Cardiac muscle cell (in vitro differentiated cells and primary cell): ENCODE data around the gene RELN. TPM values are rescaled to one million over a fixed set of nuclear protein-coding genes. Genes with fewer than 3 reads are reported as not detected.

Experiments
- DNase-seq, 2 donors: peaks; one replicate each; pipeline versions ENCODE4 v3.0.0 to v3.0.0-alpha.2; 2010 to 2017; ENCODE audit warnings: low read depth in 1 of 2, low spot score in 1 of 2
- H3K27ac ChIP-seq: fragments of 200-600 bp; sonication (generic); 2 replicates; pipeline ENCODE4 v1.5.1; 2016
- H3K27me3 ChIP-seq: fragments of 200-600 bp; sonication (generic); 2 replicates; pipeline ENCODE4 v1.6.0; 2016; ENCODE audit warnings: control low read depth
- H3K36me3 ChIP-seq: fragments of 200-600 bp; sonication (generic); 2 replicates; pipeline ENCODE4 v1.5.1; 2016; ENCODE audit warnings: control low read depth
- H3K4me1 ChIP-seq: fragments of 200-600 bp; sonication (generic); 2 replicates; pipeline ENCODE4 v1.8.1; 2017; ENCODE audit warnings: low read depth, mild to moderate bottlenecking, mixed run types
- H3K4me3 ChIP-seq: fragments of 200-600 bp; sonication (generic); 2 replicates; pipeline ENCODE4 v1.5.1; 2016; ENCODE audit warnings: mild to moderate bottlenecking
- H3K9me3 ChIP-seq: fragments of 200-600 bp; sonication (generic); 2 replicates; pipeline ENCODE4 v1.5.1; 2017; ENCODE audit warnings: low read depth, mild to moderate bottlenecking, control low read depth
- polyA plus RNA-seq: library from polyadenylated mRNA; unstranded; fragments of >200 nt; fragmentation: Nextera tagmentation; extraction: Ambion mirVana; gene quantifications from 2 replicates; pipeline ENCODE4 v1.2.1, GENCODE V29; 2016
- total RNA-seq: library from RNA; depleted of rRNA; stranded (reverse); fragments of >200 nt; gene quantifications from 2 replicates; pipeline ENCODE4 v1.2.3, GENCODE V29; 2016
- TF ChIP-seq, protein P1 (sequence below): IDR thresholded peaks from 2 replicates; pipeline ENCODE4 v1.5.1; 2012; ENCODE audit warnings: low read depth, mild to moderate bottlenecking, low read length

The RELN gene
- total and polyA plus RNA-seq, 2 experiments from 2014 or later: 19.2 to 46.9 TPM

DNA sequence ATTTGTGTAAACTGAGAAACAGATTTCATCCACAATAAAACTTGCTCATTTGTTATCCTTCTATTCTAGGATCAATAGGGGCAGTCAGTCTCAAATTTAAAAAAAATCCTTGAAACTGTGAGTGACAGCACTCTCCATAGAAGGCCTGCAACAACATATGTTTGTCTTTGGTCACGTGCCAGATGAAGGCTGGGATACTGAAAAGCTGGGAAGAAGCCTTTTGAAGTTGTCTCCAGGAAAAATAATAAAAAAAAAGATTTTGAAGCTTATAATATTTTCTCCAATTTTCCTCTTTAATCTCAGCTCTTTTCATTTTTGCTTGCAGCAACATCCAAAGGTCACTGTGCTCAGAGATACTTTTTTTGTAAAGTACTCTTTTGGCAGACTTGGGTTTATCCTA lies 414.9 kb downstream of the RELN start:
- Histone ChIP-seq H3K4me1 (peaks cover 11% of the 10 kb centered on the region), H3K4me3 (no peak overlapping the region), H3K9me3 (no peaks in the 10 kb centered on the region), H3K27me3 (no peaks in the 10 kb centered on the region), H3K36me3 (no peaks in the 10 kb centered on the region), H3K27ac (no peak overlapping the region)
- TF ChIP-seq, protein P1, sequence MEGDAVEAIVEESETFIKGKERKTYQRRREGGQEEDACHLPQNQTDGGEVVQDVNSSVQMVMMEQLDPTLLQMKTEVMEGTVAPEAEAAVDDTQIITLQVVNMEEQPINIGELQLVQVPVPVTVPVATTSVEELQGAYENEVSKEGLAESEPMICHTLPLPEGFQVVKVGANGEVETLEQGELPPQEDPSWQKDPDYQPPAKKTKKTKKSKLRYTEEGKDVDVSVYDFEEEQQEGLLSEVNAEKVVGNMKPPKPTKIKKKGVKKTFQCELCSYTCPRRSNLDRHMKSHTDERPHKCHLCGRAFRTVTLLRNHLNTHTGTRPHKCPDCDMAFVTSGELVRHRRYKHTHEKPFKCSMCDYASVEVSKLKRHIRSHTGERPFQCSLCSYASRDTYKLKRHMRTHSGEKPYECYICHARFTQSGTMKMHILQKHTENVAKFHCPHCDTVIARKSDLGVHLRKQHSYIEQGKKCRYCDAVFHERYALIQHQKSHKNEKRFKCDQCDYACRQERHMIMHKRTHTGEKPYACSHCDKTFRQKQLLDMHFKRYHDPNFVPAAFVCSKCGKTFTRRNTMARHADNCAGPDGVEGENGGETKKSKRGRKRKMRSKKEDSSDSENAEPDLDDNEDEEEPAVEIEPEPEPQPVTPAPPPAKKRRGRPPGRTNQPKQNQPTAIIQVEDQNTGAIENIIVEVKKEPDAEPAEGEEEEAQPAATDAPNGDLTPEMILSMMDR: no peak
- DNase-seq: no peak

DNA sequence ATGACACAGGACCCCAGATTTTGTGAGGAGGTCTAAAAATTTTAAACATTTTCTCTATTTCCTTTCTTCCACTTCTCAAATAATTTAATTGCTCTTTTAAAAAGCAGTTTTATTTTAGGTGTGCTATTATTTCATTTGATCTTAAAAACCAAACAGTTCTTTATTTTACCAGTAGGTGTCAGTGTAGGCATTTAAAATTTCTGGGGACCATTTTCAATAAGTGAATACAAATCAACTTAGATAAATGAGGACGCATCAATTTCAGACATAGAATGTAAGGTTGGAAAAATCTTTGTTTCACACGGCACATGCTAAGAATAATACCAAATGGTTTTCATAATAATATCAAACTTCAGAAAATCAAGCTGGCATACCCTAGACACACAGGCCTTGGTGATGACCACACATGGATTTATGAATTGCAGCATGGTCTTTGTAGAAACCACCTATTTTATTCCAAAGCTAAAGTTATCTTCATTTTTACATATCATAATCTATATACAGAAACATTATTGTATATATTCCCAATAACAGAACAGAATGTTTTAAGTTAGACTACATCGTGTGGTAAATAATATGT lies 415.9 kb downstream of the RELN start:
- no peak overlapping the region for H3K27ac ChIP-seq
- DNase-seq: peak; percentile 32 to 54
- H3K27me3 ChIP-seq: no peaks in the 10 kb centered on the region
- TF ChIP-seq, protein P1: peak; percentile 45
- H3K9me3 ChIP-seq: no peaks in the 10 kb centered on the region
- H3K36me3 ChIP-seq: no peaks in the 10 kb centered on the region
- peaks cover 17% of the 10 kb centered on the region for H3K4me1 ChIP-seq
- no peak overlapping the region for H3K4me3 ChIP-seq

DNA sequence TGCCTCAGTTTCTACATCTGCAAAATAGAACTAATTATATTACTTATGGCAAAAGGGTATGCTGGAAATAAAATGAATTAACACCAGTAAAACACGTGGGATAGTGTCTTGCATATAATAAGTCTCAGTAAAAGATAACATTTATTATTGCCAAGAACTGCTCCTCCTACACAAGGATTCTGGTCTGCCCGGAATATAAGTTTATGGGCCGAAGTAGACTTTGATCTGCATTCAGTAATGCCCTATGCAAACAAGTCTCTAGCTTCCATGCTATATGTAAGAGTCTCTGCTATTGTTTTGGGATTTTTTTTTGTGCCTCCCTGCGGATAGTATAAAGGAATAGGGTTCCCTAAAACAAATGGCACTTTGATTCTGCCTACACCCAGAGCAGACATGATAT lies 417.9 kb downstream of the RELN start:
- TF ChIP-seq, protein P1: no peak
- no peaks in the 10 kb centered on the region for H3K27me3 ChIP-seq
- no peak overlapping the region for H3K27ac ChIP-seq
- DNase-seq: no peak
- no peaks in the 10 kb centered on the region for H3K36me3 ChIP-seq
- H3K4me3 ChIP-seq: no peak overlapping the region
- H3K4me1 ChIP-seq: peaks cover 22% of the 10 kb centered on the region
- H3K9me3 ChIP-seq: no peaks in the 10 kb centered on the region

DNA sequence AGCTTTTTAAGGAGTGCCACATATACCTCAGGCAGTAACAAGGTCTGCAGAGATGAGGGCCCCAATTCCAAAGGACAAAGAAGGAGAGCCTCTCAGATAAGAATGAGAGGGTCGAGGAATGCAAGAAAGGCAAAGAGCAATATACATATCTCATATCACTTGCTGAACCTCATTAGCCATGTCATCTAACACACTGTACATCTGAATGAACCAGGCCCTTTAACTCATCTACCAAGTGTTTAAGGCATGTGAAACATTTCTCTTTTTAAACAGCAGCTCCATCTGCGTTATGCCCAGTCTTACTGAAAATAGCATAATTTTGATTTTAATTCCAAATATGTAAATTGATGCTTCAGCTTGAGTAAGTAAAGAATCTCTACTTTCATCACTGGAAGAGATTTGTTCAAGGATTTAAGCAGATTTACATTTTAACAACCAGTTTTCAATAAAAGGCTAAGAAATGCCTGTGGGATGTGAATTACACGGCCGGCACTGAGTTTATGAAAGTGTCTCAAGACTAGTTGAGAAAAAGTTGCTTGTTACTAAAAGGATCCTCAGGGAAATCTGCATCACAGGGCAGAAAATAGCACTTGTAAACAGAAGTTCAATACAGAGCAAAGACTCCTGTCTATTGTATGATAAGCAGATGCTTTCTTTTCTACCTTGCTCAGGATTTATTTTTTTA lies 419.7 kb downstream of the RELN start:
- no peaks in the 10 kb centered on the region for H3K9me3 ChIP-seq
- no peaks in the 10 kb centered on the region for H3K36me3 ChIP-seq
- no peak overlapping the region for H3K4me3 ChIP-seq
- TF ChIP-seq, protein P1: no peak
- DNase-seq: peak in 1 of 2 donors; percentile 56
- peak overlapping the region; percentile 87 for H3K27ac ChIP-seq
- no peaks in the 10 kb centered on the region for H3K27me3 ChIP-seq
- H3K4me1 ChIP-seq: peaks cover 23% of the 10 kb centered on the region

DNA sequence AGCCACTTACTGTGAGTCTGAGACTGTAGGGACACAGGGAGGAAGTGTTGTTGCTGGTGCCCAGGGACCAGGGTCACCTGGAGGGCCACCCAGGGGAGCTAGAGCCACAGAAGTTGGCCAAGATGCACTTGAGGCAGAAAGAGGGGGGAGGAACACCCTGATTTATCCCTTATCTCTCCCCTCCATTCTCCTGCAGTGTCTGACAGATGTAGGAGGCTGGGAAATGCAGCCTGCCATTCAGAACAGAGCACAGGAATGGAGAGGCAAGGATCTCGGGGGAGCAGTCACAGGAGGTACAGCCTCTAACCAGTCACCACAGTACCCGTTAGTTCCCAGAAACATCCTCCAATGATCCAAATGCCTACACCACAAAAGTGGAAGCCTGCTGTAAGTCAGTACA lies 425.0 kb downstream of the RELN start:
- TF ChIP-seq, protein P1: no peak
- no peaks in the 10 kb centered on the region for H3K36me3 ChIP-seq
- H3K9me3 ChIP-seq: no peaks in the 10 kb centered on the region
- peaks cover 19% of the 10 kb centered on the region for H3K4me1 ChIP-seq
- peak in 1 of 2 donors; percentile 9 for DNase-seq
- peak overlapping the region; percentile 40 for H3K27ac ChIP-seq
- H3K27me3 ChIP-seq: no peaks in the 10 kb centered on the region
- no peak overlapping the region for H3K4me3 ChIP-seq
